Activated naive CD4-positive, alpha-beta T cell treated with anti-CD3 and anti-CD28 coated beads for 36 hours (primary cell): ENCODE data around the gene RPUSD3. TPM values are rescaled to one million over a fixed set of nuclear protein-coding genes. Genes with fewer than 3 reads are reported as not detected.
"Not testable (repeated sequence)": the region's sequence is repeated elsewhere in the genome, so short reads cannot be mapped to it uniquely, and the experiment has no call there.

Source experiments
- CTCF ChIA-PET: fragments of 350-600 bp; sonication (Branson Sonifier 250); formaldehyde crosslinking; loops from one replicate; lab custom pipeline; 2021; ENCODE audit warnings: antibody characterized with exemption; lab: Charles Lee
- DNase-seq: peaks from one replicate; pipeline ENCODE4 v3.0.0-alpha.2; 2020
- H3K27ac Mint-ChIP-seq: one replicate; pipeline ENCODE4 v1.8.0; 2021; ENCODE audit warnings: mild to moderate bottlenecking, mixed read lengths
- H3K27me3 Mint-ChIP-seq: one replicate; pipeline ENCODE4 v1.8.0; 2021; ENCODE audit warnings: low read depth, mixed read lengths
- H3K36me3 Mint-ChIP-seq: one replicate; pipeline ENCODE4 v1.8.0; 2021; ENCODE audit warnings: low read depth, mixed read lengths
- H3K4me1 Mint-ChIP-seq: one replicate; pipeline ENCODE4 v1.8.0; 2021; ENCODE audit warnings: low read depth, mixed read lengths
- H3K4me3 Mint-ChIP-seq: one replicate; pipeline ENCODE4 v1.8.0; 2021; ENCODE audit warnings: mild to moderate bottlenecking, moderate library complexity, mixed read lengths
- H3K9me3 Mint-ChIP-seq: one replicate; pipeline ENCODE4 v1.8.0; 2021; ENCODE audit warnings: mixed read lengths
- intact Hi-C: fragments of 100-400 bp; cut with micrococcal nuclease; formaldehyde crosslinking; loops from one replicate; pipeline ENCODE4 v1.15.1; 2023
- total RNA-seq, 2 experiments: library from RNA; stranded (reverse); gene quantifications; one replicate each; pipeline ENCODE4 v1.2.3, GENCODE V29; 2021

RPUSD3 gene
- total RNA-seq, 2 experiments from 2014 or later, result 82.0 to 83.7 TPM

- Mint-ChIP-seq H3K4me3 (no peak overlapping the region), H3K27ac (no peak overlapping the region), H3K27me3 (peaks cover 9% of the 10 kb centered on the region), H3K4me1 (peaks cover 2% of the 10 kb centered on the region), H3K9me3 (no peaks in the 10 kb centered on the region), H3K36me3 (no peaks in the 10 kb centered on the region)
- CTCF ChIA-PET, result no interaction called here
- DNase-seq, result no peak
- intact Hi-C loops, result no loop called here
These were observed 19.4 kb upstream of the RPUSD3 start for GRCh38 chr3:9863058-9863772.

- H3K4me1 Mint-ChIP-seq, result peaks cover 2% of the 10 kb centered on the region
- CTCF ChIA-PET, result no interaction called here
- peaks cover 9% of the 10 kb centered on the region for H3K27me3 Mint-ChIP-seq
- H3K9me3 Mint-ChIP-seq, result no peaks in the 10 kb centered on the region
- H3K27ac Mint-ChIP-seq, result no peak overlapping the region
- no peaks in the 10 kb centered on the region for H3K36me3 Mint-ChIP-seq
- peak; percentile 24 for DNase-seq
- no peak overlapping the region for H3K4me3 Mint-ChIP-seq
- intact Hi-C loops, result no loop called here
These were observed 18.7 kb upstream of the RPUSD3 start for GRCh38 chr3:9862391-9863057.

GRCh38 chr3:9861626-9862130, 17.9 kb upstream of the RPUSD3 start:
- H3K36me3 Mint-ChIP-seq, result no peaks in the 10 kb centered on the region
- CTCF ChIA-PET, result no interaction called here
- no peak overlapping the region for H3K27ac Mint-ChIP-seq
- intact Hi-C loops, result no loop called here
- no peak for DNase-seq
- H3K4me1 Mint-ChIP-seq, result peaks cover 2% of the 10 kb centered on the region
- H3K9me3 Mint-ChIP-seq, result no peaks in the 10 kb centered on the region
- no peak overlapping the region for H3K4me3 Mint-ChIP-seq
- H3K27me3 Mint-ChIP-seq, result peaks cover 9% of the 10 kb centered on the region

GRCh38 chr3:9861201-9861600, 17.4 kb upstream of the RPUSD3 start:
- intact Hi-C loops, result no loop called here
- no peak overlapping the region for H3K27ac Mint-ChIP-seq
- CTCF ChIA-PET, result no interaction called here

GRCh38 chr3:9859530-9860025, 15.8 kb upstream of the RPUSD3 start:
- CTCF ChIA-PET, result no interaction called here
- intact Hi-C loops, result no loop called here
- Mint-ChIP-seq H3K27me3 (peaks cover 9% of the 10 kb centered on the region), H3K27ac (no peak overlapping the region), H3K9me3 (no peaks in the 10 kb centered on the region), H3K36me3 (no peaks in the 10 kb centered on the region), H3K4me3 (no peak overlapping the region), H3K4me1 (peaks cover 2% of the 10 kb centered on the region)
- DNase-seq, result no peak

More at GRCh38 chr3:9861201-9861600, 17.4 kb upstream of the RPUSD3 start:
- Mint-ChIP-seq H3K36me3 (no peaks in the 10 kb centered on the region), H3K27me3 (peaks cover 9% of the 10 kb centered on the region), H3K4me3 (no peak overlapping the region), H3K9me3 (no peaks in the 10 kb centered on the region), H3K4me1 (peaks cover 2% of the 10 kb centered on the region)
- no peak for DNase-seq

GRCh38 chr3:9855594-9855993, 11.8 kb upstream of the RPUSD3 start:
- Mint-ChIP-seq H3K27ac (no peak overlapping the region), H3K36me3 (no peaks in the 10 kb centered on the region), H3K9me3 (no peaks in the 10 kb centered on the region), H3K4me3 (no peak overlapping the region), H3K4me1 (no peaks in the 10 kb centered on the region), H3K27me3 (peaks cover 2% of the 10 kb centered on the region)
- intact Hi-C loops, result no loop called here
- DNase-seq, result no peak
- CTCF ChIA-PET, result interaction anchor here (0.6 to 0.9 kb wide), 2 partner anchors 77 to 141 kb away, joined by 3 to 5 read pairs; no protein-coding TSS in a partner anchor

GRCh38 chr3:9854291-9854940, 10.6 kb upstream of the RPUSD3 start:
- H3K9me3 Mint-ChIP-seq, H3K4me1 Mint-ChIP-seq, DNase-seq, H3K4me3 Mint-ChIP-seq, H3K27me3 Mint-ChIP-seq, H3K36me3 Mint-ChIP-seq, H3K27ac Mint-ChIP-seq, intact Hi-C loops: not testable (repeated sequence)
- CTCF ChIA-PET, result interaction anchor here (0.6 to 0.9 kb wide), 2 partner anchors 71 to 78 kb away, joined by 3 read pairs; no protein-coding TSS in a partner anchor

- CTCF ChIA-PET, result interaction anchor here (0.6 kb wide), 1 partner anchor 233 kb away, joined by 3 read pairs; no protein-coding TSS in a partner anchor
- Mint-ChIP-seq H3K9me3 (no peaks in the 10 kb centered on the region), H3K4me3 (no peak overlapping the region), H3K36me3 (no peaks in the 10 kb centered on the region), H3K4me1 (peaks cover 3% of the 10 kb centered on the region), H3K27me3 (peaks cover 2% of the 10 kb centered on the region), H3K27ac (no peak overlapping the region)
- intact Hi-C loops, result no loop called here
- DNase-seq, result no peak
These were observed 8.7 kb upstream of the RPUSD3 start for GRCh38 chr3:9852528-9852927.

GRCh38 chr3:9851926-9852325, 8.1 kb upstream of the RPUSD3 start:
- CTCF ChIA-PET, H3K4me3 Mint-ChIP-seq, H3K9me3 Mint-ChIP-seq, H3K4me1 Mint-ChIP-seq, H3K27me3 Mint-ChIP-seq, DNase-seq, H3K36me3 Mint-ChIP-seq, intact Hi-C loops, H3K27ac Mint-ChIP-seq: not testable (repeated sequence)

- DNase-seq, intact Hi-C loops, H3K27ac Mint-ChIP-seq, H3K4me3 Mint-ChIP-seq, H3K36me3 Mint-ChIP-seq, H3K9me3 Mint-ChIP-seq, H3K27me3 Mint-ChIP-seq, H3K4me1 Mint-ChIP-seq, CTCF ChIA-PET: not testable (repeated sequence)
These were observed 7.6 kb upstream of the RPUSD3 start for GRCh38 chr3:9851383-9851782.

GRCh38 chr3:9848860-9849259, 5.1 kb upstream of the RPUSD3 start:
- H3K36me3 Mint-ChIP-seq, H3K9me3 Mint-ChIP-seq, H3K27ac Mint-ChIP-seq, H3K27me3 Mint-ChIP-seq, H3K4me3 Mint-ChIP-seq: not testable (repeated sequence)
- peaks cover 12% of the 10 kb centered on the region for H3K4me1 Mint-ChIP-seq
- CTCF ChIA-PET, result interaction anchor here (0.6 to 2.0 kb wide), 6 partner anchors 8 to 145 kb away, joined by 3 to 14 read pairs (median 4); partner anchors contain the start of gene CRELD1
- intact Hi-C loops, result loop anchor here (1.0 kb wide), 1 partner anchor 82 kb away; no protein-coding TSS in a partner anchor
- DNase-seq, result peak; percentile 32

GRCh38 chr3:9847870-9848269, 4.1 kb upstream of the RPUSD3 start:
- H3K27ac Mint-ChIP-seq, H3K4me3 Mint-ChIP-seq, intact Hi-C loops, H3K9me3 Mint-ChIP-seq, DNase-seq, H3K36me3 Mint-ChIP-seq, H3K27me3 Mint-ChIP-seq: not testable (repeated sequence)
- H3K4me1 Mint-ChIP-seq, result peaks cover 18% of the 10 kb centered on the region
- CTCF ChIA-PET, result interaction anchor here (2.0 kb wide), 1 partner anchor 85 kb away, joined by 14 read pairs; the partner anchor contains the start of gene CRELD1
